ENCODE measurements around the gene FRMD5. TPM values are rescaled to one million over a fixed set of nuclear protein-coding genes. Genes with fewer than 3 reads are reported as not detected.

FRMD5 gene
- total RNA-seq, 1 experiment from 2014 or later, result 3.9 TPM

DNA sequence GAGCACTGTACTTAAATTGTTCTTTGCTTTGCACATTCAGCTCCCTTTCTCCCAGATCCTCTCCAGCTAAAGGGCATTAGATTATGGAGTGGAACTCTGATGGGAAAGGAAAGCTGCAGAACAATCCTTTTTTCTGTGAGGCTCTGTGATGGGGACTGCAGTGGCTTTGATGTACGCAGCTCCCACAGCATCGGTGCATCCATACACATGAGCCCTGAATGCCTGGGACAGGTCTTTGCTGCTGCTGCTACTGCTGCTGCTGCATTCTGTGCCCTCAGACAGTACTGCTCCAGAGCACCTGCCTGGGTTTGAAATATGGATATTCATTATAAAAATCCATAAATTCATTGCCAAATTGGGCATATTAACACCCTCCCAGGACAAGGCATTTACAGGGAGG is 203.9 kb downstream of the FRMD5 start:
- WGBS (ENCODE audit: extremely low coverage, insufficient read length, low lambda C conversion rate), result no CpG with 5 or more reads among the region's 2 CpGs
- H3K36me3 Mint-ChIP-seq (ENCODE audit: insufficient read depth in 1 of 3, low read depth in 3 of 3), result peaks cover 4 to 12% (median 8%) of the 10 kb centered on the region in 3 experiments; a peak in 4 of 7 replicates
- H2BK20ac ChIP-seq (ENCODE audit: low read depth, low read length, poor library complexity, severe bottlenecking), result no peak overlapping the region

More for the DNA sequence above, 203.9 kb downstream of the FRMD5 start:
- Histone ChIP-seq H2BK120ac (ENCODE audit: low read depth, low read length, poor library complexity, severe bottlenecking) (peak overlapping the region; percentile 12), H3K18ac (ENCODE audit: insufficient read length, low read depth, low read length) (no peak overlapping the region), H3K4me2 (ENCODE audit: insufficient read depth, insufficient read length, low read length) (no peak overlapping the region), H3K9me3 (ENCODE audit: control insufficient read depth, low read depth, low read length) (no peaks in the 10 kb centered on the region), H3K79me1 (ENCODE audit: insufficient read depth, low read depth, low read length, poor library complexity, severe bottlenecking) (no peaks in the 10 kb centered on the region), H3K79me2 (ENCODE audit: insufficient read depth, low read length) (no peaks in the 10 kb centered on the region), H3T11ph (ENCODE audit: low read length) (no peak overlapping the region), H4K5ac (ENCODE audit: insufficient read length, low read depth, low read length) (no peak overlapping the region), H3K27me3 (ENCODE audit: insufficient read depth, low read length) (no peaks in the 10 kb centered on the region), H2BK12ac (ENCODE audit: insufficient read length, low read depth, low read length) (no peak overlapping the region), H4K20me1 (ENCODE audit: control insufficient read depth, insufficient read depth, insufficient read length) (no peaks in the 10 kb centered on the region), H2AFZ (ENCODE audit: low read length) (no peak overlapping the region), H3K4me1 (ENCODE audit: insufficient read depth, low read length) (no peaks in the 10 kb centered on the region), H3K56ac (ENCODE audit: insufficient read length, low read depth, low read length) (no peak overlapping the region), H3K4ac (ENCODE audit: low read depth, low read length) (no peak overlapping the region), H3K9ac (ENCODE audit: extremely low read depth, insufficient read length, low read length) (no peak overlapping the region), H4K8ac (replicated peaks; ENCODE audit: insufficient read length, low read depth, low read length) (no peak overlapping the region), H3K14ac (ENCODE audit: insufficient read depth, low read length) (no peak overlapping the region), H3K23me2 (ENCODE audit: insufficient read length, low read depth, low read length, poor library complexity, severe bottlenecking) (no peaks in the 10 kb centered on the region), H2AK5ac (ENCODE audit: insufficient read length, low read length) (no peak overlapping the region), H3K23ac (ENCODE audit: insufficient read length, low read depth, low read length) (no peak overlapping the region), H4K91ac (ENCODE audit: insufficient read length, low read depth, low read length) (no peak overlapping the region), H2BK15ac (ENCODE audit: low read depth, low read length) (no peak overlapping the region), H2BK5ac (ENCODE audit: insufficient read length, low read length) (no peak overlapping the region), H3K27ac (ENCODE audit: insufficient read length, low read depth, low read length) (no peak overlapping the region)
- TF ChIP-seq, protein P1, sequence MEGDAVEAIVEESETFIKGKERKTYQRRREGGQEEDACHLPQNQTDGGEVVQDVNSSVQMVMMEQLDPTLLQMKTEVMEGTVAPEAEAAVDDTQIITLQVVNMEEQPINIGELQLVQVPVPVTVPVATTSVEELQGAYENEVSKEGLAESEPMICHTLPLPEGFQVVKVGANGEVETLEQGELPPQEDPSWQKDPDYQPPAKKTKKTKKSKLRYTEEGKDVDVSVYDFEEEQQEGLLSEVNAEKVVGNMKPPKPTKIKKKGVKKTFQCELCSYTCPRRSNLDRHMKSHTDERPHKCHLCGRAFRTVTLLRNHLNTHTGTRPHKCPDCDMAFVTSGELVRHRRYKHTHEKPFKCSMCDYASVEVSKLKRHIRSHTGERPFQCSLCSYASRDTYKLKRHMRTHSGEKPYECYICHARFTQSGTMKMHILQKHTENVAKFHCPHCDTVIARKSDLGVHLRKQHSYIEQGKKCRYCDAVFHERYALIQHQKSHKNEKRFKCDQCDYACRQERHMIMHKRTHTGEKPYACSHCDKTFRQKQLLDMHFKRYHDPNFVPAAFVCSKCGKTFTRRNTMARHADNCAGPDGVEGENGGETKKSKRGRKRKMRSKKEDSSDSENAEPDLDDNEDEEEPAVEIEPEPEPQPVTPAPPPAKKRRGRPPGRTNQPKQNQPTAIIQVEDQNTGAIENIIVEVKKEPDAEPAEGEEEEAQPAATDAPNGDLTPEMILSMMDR (conservative IDR thresholded peaks at IDR 0.05), result no peak
- H3K27me3 Mint-ChIP-seq (ENCODE audit: low read depth), result no peaks in the 10 kb centered on the region
- no peak overlapping the region for H3K4me3 Mint-ChIP-seq
- no peaks in the 10 kb centered on the region for H3K4me1 Mint-ChIP-seq
- no peaks in the 10 kb centered on the region for H3K9me3 Mint-ChIP-seq
- DNase-seq, result no peak
- no peak overlapping the region for H3K27ac Mint-ChIP-seq
